Skeletal muscle cell (primary cell): ENCODE measurements around the gene MRPL14.
"Not testable (repeated sequence)": the region's sequence is repeated elsewhere in the genome, so short reads cannot be mapped to it uniquely, and the experiment has no call there.

Experiments
- DNase-seq: peaks from one replicate; pipeline ENCODE4 v3.0.0-alpha.2; 2010; ENCODE audit warnings: low read depth
- H3K4me3 ChIP-seq: 2 replicates; pipeline ENCODE4 v1.5.1; 2011; ENCODE audit warnings: low read depth, mild to moderate bottlenecking, control low read depth, low read length, moderate library complexity

Gene MRPL14

GRCh38 chr6:44105993-44106740 lies 21.1 kb downstream of the MRPL14 start:
- no peak for DNase-seq
- no peak overlapping the region for H3K4me3 ChIP-seq

- H3K4me3 ChIP-seq: no peak overlapping the region
- no peak for DNase-seq
Measured at GRCh38 chr6:44105146-44105545, 22.1 kb downstream of the MRPL14 start.

GRCh38 chr6:44104481-44105021 lies 22.7 kb downstream of the MRPL14 start:
- DNase-seq: no peak
- no peak overlapping the region for H3K4me3 ChIP-seq

- DNase-seq: no peak
- H3K4me3 ChIP-seq: no peak overlapping the region
Measured at GRCh38 chr6:44102527-44102926, 24.7 kb downstream of the MRPL14 start.

GRCh38 chr6:44101832-44102231 lies 25.4 kb downstream of the MRPL14 start:
- no peak for DNase-seq
- H3K4me3 ChIP-seq: no peak overlapping the region

- no peak overlapping the region for H3K4me3 ChIP-seq
- DNase-seq: no peak
Measured at GRCh38 chr6:44100088-44100550, 27.1 kb downstream of the MRPL14 start.

GRCh38 chr6:44099192-44099591 lies 28.1 kb downstream of the MRPL14 start:
- H3K4me3 ChIP-seq: no peak overlapping the region
- no peak for DNase-seq

GRCh38 chr6:44097782-44098317 lies 29.4 kb downstream of the MRPL14 start:
- H3K4me3 ChIP-seq: no peak overlapping the region
- DNase-seq: no peak

GRCh38 chr6:44096612-44097011 lies 30.6 kb downstream of the MRPL14 start:
- no peak for DNase-seq
- no peak overlapping the region for H3K4me3 ChIP-seq

- not testable (repeated sequence) for DNase-seq, H3K4me3 ChIP-seq
Measured at GRCh38 chr6:44095243-44095623, 32.0 kb downstream of the MRPL14 start.

- DNase-seq: no peak
- no peak overlapping the region for H3K4me3 ChIP-seq
Measured at GRCh38 chr6:44094403-44095242, 32.6 kb downstream of the MRPL14 start.

- no peak overlapping the region for H3K4me3 ChIP-seq
Measured at GRCh38 chr6:44093750-44094402, 33.4 kb downstream of the MRPL14 start.

GRCh38 chr6:44093066-44093465 lies 34.2 kb downstream of the MRPL14 start:
- H3K4me3 ChIP-seq: no peak overlapping the region
- DNase-seq: no peak

More at GRCh38 chr6:44093750-44094402, 33.4 kb downstream of the MRPL14 start:
- no peak for DNase-seq

GRCh38 chr6:44091981-44092884 lies 35.0 kb downstream of the MRPL14 start:
- DNase-seq: no peak
- no peak overlapping the region for H3K4me3 ChIP-seq

GRCh38 chr6:44091356-44091755 lies 35.9 kb downstream of the MRPL14 start:
- not testable (repeated sequence) for DNase-seq, H3K4me3 ChIP-seq

- DNase-seq: no peak
Measured at GRCh38 chr6:44090465-44090864, 36.8 kb downstream of the MRPL14 start.

GRCh38 chr6:44088827-44089590 lies 38.2 kb downstream of the MRPL14 start:
- DNase-seq: no peak
- H3K4me3 ChIP-seq: no peak overlapping the region

More at GRCh38 chr6:44090465-44090864, 36.8 kb downstream of the MRPL14 start:
- no peak overlapping the region for H3K4me3 ChIP-seq

GRCh38 chr6:44087623-44088022 lies 39.6 kb downstream of the MRPL14 start:
- no peak for DNase-seq
- H3K4me3 ChIP-seq: no peak overlapping the region
